H1 (cell line): ENCODE data around the gene GPT2. TPM values are rescaled to one million over a fixed set of nuclear protein-coding genes. Genes with fewer than 3 reads are reported as not detected.

Experiments
- ASH2L ChIP-seq: fragments of 200-600, 300-600 bp; sonication (generic); IDR thresholded peaks from one replicate; pipeline ENCODE4 v1.7.1; 2017; ENCODE audit warnings: low read length
- CREB1 ChIP-seq: IDR thresholded peaks from 2 replicates; pipeline ENCODE4 v1.6.1; 2012; ENCODE audit warnings: inconsistent platforms
- PHF8 ChIP-seq: fragments of 200-600 bp; sonication (generic); conservative IDR thresholded peaks from 2 replicates; pipeline ENCODE4 v1.7.1; 2012; ENCODE audit warnings: low read depth, mild to moderate bottlenecking, inconsistent platforms, low read length, moderate library complexity
- POLR2A ChIP-seq, 2 experiments: IDR thresholded peaks; 1 replicate in 1 of 2; 2 replicates in 1 of 2; pipeline ENCODE4 v1.6.1; 2011; ENCODE audit warnings: low read depth in 2 of 2, low read length in 2 of 2, mild to moderate bottlenecking in 2 of 2; ENCODE audit errors: control extremely low read depth in 1 of 2
- SIN3A ChIP-seq, 2 experiments: IDR thresholded peaks in 1 of 2; conservative IDR thresholded peaks in 1 of 2; 2 replicates each; pipeline ENCODE4 v1.6.1; 2011 to 2012; ENCODE audit warnings: low read length in 2 of 2, improper control_type of control experiment in 1 of 2, low read depth in 1 of 2, mild to moderate bottlenecking in 1 of 2
- TBP ChIP-seq: IDR thresholded peaks from 2 replicates; pipeline ENCODE4 v1.6.1; 2011; ENCODE audit warnings: low read depth, low read length, improper control_type of control experiment
- TEAD4 ChIP-seq: IDR thresholded peaks from 2 replicates; pipeline ENCODE4 v1.6.1; 2012; ENCODE audit warnings: low read depth, low read length, inconsistent platforms, mixed read lengths
- polyA plus RNA-seq, 7 experiments: library from polyadenylated mRNA; depleted of rRNA in 3 of 7; stranded (reverse) in 5 of 7; unstranded in 2 of 7; fragments of >200 nt in 5 of 7; fragments of 200-250 nt in 2 of 7; gene quantifications; 1 replicate in 5 of 7; 2 replicates in 1 of 7; 4 replicates in 1 of 7; pipeline versions ENCODE4 v1.2.1 to v1.2.3, GENCODE V29; 2011 to 2013; ENCODE audit warnings: missing spikeins in 2 of 7, mixed read lengths in 2 of 7
- total RNA-seq: library from RNA; stranded (reverse); fragmentation: NEBNext Ultra II Directional; extraction: Animal tissue kit (Norgen Biotek cat#: 25700); gene quantifications from 2 replicates; pipeline ENCODE4 v1.2.1, GENCODE V29; 2021
- TF ChIP-seq, protein P1 (sequence below): IDR thresholded peaks from 2 replicates; pipeline ENCODE4 v1.6.1; 2012; ENCODE audit warnings: inconsistent platforms

Gene GPT2
- total and polyA plus RNA-seq, 2 of the 8 experiments (the other 6 are each of a cell fraction or from before 2014, with no cell fraction given) = 71.6 to 94.1 TPM

DNA sequence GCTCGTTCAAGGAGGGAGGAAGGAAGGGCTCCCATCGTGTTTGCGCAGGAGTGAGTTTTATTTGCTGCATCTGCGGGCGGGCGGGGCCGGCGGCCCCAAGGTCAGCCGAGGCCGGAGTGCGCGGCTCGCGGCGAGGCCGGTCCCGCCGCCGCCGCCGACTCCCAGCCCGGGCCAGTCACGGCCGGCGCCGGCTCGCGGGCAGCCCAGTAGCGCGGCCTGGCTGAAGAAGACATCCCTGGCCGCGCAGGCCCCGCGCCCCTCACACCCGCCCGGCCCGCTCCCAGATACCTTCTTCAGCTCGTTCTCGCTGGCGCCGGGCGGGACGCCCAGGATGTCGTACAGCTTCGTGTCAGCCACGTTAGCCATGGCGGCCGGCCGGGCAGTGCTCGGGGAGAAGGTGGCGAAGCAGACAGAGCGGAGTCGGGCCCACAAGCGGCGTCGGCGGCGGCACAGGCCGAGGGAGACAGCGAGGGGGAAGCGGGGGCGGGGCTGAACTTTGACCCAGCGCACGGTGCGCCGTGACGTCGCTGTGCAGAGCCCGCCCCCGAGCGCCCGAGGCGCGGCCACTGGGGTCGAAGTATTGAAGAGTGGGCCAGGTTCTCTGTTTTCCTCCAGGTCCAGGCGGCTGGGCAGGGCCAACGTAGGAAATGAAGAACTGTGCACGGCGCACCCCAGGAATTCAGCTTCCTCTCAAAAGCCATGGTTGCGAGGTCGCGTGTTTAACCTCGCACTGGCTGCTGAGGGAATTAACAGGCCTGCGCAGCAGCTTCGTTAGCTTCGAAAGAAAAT is 89.2 kb downstream of the GPT2 start, which contains the start of gene DNAJA2 (continued):
- TF ChIP-seq SIN3A (conservative IDR thresholded peaks at IDR 0.05 in 1 of 2, IDR thresholded peaks at IDR 0.05 in 1 of 2; ENCODE audit: low read depth in 1 of 2, low read length in 2 of 2) = peak in 1 of 2 experiments; percentile 52; a peak in 1 of 4 replicates
- TF ChIP-seq POLR2A (IDR thresholded peaks at IDR 0.05; ENCODE audit: control extremely low read depth in 1 of 2, low read depth in 2 of 2, low read length in 2 of 2) = peak; percentile 78 to 92
- TF ChIP-seq, protein P1, sequence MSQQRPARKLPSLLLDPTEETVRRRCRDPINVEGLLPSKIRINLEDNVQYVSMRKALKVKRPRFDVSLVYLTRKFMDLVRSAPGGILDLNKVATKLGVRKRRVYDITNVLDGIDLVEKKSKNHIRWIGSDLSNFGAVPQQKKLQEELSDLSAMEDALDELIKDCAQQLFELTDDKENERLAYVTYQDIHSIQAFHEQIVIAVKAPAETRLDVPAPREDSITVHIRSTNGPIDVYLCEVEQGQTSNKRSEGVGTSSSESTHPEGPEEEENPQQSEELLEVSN = peak; percentile 70
- TF ChIP-seq PHF8 = peak; percentile 83
- TF ChIP-seq TEAD4 = 0 out of 2 replicates have a peak, but pooled peaks have one; percentile 34
- peak; percentile 87 for TF ChIP-seq CREB1
- peak; percentile 67 for TF ChIP-seq TBP
- TF ChIP-seq ASH2L = peak; percentile 81
